Esophagus mucosa (tissue), 1 donor: ENCODE data around the gene PCA3. TPM values are rescaled to one million over a fixed set of nuclear protein-coding genes. Genes with fewer than 3 reads are reported as not detected.
"Not testable (repeated sequence)": the region's sequence is repeated elsewhere in the genome, so short reads cannot be mapped to it uniquely, and the experiment has no call there.

Experiments
- ATAC-seq: fragments of 200-7000 bp; cut with Tn5 transposase; one replicate; pipeline ENCODE4 v1.9.1; 2020
- total RNA-seq: library from RNA; stranded (reverse); gene quantifications from one replicate; pipeline ENCODE4 v1.2.4, GENCODE V29; 2023
- donor health status: DM: yes; HTN: yes; CAD: no.

The PCA3 gene
- not detected for total RNA-seq

DNA sequence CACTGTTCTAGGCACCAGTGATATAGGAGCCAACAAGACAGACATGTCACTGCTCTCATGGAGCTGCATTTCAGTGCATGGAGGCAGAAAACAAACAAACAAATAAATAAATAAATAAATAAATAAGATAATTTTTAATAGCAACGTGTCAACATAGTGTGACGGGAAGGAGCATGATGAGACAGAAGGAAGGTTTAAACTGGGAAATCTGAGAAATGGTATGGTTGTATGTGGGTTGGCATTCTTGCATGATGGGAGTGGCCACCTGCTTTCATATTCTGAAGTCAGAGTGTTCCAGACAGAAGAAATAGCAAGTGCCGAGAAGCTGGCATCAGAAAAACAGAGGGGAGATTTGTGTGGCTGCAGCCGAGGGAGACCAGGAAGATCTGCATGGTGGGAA is at the start of gene PCA3:
PCA3 (plus strand) TSS at position 301 of the 400 bp plus-strand sequence.
- ATAC-seq = no peak

DNA sequence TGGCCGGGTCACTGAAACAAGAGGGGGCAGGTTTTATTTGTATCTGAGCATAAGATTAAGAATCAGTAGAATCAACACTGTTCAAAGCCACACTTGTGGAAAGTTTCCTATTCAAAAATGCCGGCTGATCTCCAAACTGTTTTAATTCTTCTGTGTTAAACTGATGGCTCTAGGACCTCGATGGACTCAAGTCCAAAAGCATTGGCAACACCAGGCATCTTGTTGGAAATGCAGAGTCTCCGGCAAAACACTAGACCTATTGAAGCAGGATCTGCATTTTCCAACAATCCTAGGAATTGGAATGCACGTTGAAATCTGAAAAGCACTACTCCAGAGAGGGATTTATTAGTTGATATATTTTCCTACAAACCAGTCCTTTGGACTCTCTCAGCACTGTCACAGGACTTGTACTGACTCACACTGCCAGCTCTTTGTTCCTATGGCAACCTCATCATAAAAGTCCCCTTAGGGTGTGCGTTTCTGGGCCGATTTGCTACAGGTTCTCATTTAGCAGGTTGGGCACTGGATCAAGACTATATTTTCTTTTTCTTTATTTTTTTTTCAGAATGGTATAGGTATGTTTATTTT is 48.1 kb upstream of the PCA3 start:
- ATAC-seq = no peak

DNA sequence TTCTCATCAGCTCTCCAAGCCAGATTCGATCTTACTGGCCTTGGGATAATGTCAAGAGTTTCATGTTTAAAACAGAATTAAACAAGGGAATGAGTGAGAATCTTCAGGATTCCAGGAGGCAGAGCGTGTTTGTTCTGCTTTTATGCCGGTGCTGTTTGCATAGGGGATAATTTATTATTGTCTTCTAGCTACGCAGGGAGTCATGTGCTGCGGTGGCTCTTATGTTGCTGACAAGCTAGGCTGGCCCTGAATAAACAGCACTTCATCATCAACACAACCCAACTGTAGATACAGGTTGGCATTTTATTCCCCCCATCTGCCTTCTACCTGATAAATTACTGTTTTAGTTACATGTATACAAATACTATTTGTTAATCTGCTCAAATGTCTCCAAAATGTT is 47.1 kb upstream of the PCA3 start:
- ATAC-seq = no peak

DNA sequence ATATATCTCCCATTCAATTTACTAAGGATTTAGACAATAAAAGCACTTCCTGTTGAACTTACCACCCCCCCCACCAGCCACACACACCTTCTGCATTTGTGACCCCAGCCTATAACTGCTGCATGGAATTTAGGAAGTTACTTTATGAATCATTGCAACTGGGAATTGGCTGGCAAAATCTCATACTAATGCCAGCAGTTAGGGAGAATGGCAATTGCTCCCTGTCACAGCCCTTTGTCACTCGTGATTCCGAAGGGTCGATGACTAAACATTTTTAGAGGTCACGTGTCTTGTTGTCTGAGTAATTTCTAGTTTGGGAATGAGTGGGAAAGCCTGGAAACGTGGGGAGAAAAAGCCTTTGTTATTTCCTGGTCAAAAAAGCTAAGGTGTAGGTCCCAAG is 46.6 kb upstream of the PCA3 start:
- no peak for ATAC-seq

DNA sequence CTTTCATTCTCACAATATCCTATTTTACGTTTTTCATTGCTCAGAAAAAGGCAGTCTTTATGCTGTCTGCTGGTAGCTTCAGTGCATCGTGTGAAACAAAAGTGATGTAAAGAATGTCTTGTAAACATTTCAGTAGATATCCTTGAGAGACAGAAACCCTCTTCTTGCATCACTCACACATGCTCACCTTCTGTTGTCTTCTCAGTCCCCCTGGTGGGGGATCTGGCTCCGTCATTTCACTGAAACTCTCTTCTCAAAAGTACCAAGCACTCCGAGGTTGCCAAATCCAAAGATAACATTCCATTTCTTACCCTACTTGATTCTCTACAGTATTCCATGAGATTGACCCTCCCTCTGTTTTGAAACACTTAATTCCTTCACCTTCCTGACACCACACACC is 46.1 kb upstream of the PCA3 start:
- ATAC-seq = no peak

DNA sequence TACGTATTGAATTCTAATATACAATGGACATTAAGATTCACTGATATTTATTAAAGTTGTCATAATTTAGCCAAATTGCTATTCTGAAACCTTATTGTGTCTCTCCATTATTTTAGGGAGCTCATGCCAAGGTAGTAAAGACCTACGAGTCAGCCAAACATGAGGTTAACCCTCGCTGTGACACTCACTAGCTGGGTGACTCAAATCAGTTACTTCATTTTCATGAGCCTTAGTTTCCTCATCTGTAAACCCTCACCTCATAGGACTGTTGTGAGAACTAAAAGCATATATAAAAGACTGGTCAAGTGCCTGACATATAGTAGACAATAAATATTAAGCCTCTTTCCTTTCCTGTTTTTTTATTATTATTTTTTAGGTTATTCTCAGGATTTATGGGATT is 44.0 kb upstream of the PCA3 start:
- ATAC-seq = no peak

DNA sequence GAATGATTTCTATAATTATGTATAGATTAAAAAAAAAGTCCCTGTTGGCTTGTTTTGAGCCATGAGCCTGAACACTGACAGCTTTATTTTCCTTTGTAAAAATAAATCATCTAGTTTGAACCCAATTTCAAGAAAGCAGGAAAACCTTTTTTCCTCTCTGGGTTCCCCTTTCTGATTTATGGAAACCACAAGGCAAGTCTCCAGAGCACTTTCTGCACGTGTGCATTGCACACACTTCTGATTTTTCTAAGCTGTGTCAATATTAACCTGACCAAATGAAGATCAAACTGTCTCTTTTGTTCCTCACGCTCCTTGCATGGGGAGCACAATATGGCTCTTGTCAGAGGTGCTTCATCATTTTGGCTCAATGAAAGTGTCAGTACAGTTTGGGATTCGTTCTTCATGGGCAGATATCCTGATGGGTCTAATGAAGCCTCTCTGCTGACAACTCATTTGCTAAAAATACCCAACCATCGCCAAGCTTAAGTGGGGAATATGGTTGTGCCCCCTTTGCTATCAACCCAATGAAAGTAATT is 39.2 kb upstream of the PCA3 start:
- ATAC-seq = no peak

DNA sequence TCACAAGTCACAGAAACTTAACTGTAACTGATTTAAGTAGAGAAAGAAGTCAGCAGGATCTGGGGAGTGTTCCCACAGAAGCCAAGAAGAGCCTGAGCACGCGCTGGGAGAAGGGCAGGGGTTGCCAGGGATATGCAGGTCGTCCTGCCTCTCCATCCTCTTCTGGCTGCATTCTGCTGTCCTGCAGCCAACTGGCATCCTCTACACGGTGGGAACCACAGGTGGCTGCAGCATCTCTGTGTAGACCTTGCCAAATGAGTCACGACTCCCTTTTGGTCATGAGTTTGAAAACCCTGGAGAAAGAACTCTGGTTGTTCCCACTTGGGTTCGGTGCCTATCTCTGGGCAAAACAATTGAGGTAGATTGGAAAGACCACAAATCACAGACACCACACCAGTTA is 38.4 kb upstream of the PCA3 start:
- no peak for ATAC-seq

DNA sequence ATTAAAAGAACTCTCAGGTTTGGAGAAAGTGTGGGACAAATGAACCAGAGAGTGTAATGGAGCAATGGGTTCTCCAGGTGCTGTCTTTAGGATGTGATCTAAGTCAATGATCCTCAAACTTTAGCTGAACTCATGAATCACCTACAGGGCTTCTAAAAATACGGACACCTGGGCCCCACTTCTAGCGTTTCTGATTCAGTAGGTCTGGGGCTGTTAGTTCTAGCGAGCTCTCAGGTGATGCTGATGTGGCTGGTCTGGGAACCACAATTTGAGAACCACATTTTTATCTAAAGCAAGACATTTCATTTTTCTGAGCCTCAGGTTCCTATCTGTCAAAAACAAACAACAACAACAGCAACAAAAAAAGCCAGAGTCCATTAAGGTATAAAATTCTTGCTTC is 35.1 kb upstream of the PCA3 start:
- no peak for ATAC-seq

DNA sequence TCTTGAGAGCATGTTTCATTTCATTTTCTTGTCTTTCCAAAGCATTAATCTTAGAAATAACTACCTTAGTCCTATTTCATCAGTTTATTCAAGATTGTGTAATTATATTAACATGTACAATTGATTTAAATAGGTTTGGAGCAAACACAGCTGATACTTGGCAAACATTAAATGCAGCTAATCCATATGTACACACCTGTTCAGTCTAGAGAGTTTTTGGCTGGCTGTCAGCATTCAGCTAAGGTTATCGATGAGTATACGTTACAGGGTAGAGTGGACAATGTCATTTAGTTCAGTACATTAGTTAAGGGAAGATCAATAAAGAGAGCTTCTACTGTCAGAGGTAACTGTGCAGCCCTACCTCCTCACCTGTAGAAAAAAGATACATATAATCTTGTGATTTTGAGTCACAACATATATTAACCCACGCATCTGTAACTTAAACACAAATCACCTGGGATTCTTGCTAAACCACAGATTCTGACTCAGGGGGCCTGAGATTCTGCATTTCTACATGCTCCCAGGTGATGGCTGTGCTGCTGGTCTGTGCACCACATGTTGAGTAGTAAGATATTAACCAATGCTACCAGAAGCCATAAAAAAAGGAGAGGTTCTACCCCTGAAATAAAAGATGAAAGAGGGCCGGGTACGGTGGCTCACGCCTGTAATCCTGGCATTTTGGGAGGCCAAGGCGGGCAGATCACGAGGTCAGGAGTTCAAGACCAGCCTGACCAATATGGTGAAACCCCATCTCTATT is 34.1 kb upstream of the PCA3 start:
- no peak for ATAC-seq

DNA sequence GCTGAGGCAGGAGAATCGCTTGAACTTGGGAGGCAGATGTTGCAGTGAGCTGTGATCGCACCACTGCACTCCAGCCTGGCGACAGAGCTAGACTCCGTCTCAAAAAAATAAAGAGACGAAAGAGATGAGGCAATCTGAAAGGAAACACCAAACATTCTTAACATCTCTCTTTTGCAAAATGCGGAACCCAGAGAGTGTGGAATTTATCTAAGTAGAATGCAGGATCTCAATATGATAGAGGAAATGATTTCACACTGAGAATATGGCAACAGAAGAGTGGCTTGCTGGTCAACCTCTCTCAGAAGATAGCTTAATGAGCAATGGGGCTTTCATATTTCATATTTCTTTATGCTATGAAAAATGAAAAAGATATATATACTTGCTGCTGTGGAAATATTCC is 33.4 kb upstream of the PCA3 start:
- ATAC-seq = no peak

DNA sequence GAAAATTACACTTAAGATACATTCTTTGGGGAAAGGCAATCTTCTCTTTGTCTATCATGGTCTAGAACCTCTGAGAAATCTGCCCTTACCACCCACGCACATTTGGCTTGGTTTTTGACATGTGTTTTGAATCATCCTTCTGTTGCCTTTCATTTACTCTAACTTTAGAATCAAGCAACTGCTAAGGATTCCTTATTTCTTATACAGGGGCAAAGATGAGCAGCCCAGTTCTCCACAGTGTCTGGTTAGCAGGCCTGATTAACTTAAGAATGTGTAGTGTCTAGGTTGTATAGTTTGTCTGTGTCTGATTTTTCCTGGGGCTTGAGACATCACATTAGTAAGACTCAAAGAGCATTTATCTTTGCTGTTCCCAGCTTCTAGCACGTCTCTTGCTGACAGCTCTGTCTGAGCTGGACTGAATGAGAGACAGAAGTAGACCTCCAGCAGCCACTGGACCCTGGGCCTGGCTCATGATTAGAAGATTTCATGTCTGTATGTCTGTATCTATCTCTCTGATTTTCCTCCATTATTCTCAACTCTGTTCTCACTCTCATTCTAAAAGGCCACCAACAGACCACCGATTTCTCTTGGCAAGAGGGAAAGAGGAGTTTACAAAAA is 31.8 kb upstream of the PCA3 start:
- no peak for ATAC-seq

DNA sequence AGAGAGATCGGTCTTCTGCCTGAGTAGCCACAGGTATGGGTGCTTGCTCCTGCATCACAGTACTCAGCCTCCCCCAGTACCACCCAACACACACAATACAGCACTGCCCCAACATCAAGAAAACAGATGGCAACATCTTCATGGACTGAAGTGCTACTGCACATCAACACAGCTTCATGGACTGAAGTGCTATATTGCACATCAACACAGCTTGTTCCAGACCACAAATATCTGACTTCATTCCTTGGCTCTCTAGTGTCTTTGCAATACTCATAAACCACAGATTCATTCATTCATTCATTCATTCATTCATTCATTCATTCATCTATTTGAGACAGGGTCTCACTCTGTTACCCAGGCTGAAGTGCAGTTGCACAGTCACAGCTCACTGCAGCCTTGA is 31.1 kb upstream of the PCA3 start:
- ATAC-seq = no peak

DNA sequence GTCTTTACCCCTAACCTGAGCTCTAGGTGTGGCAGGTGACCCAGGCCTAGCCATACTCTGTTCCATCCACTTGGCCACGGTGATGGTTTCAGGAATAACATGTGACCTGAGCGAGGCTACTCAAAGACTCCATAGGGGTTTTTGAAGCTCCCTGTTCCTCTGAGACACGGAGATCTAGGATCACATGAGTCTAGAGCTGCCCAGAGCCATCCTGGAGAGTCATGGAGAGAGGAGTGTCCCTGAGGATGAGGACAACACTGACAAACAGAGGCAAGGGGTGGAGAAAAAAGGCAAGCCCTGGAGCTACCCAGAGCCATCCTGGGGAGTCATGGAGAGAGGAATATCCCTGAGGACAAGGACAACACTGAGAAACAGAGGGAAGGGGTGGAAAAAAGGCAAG is 29.5 kb upstream of the PCA3 start:
- no peak for ATAC-seq

DNA sequence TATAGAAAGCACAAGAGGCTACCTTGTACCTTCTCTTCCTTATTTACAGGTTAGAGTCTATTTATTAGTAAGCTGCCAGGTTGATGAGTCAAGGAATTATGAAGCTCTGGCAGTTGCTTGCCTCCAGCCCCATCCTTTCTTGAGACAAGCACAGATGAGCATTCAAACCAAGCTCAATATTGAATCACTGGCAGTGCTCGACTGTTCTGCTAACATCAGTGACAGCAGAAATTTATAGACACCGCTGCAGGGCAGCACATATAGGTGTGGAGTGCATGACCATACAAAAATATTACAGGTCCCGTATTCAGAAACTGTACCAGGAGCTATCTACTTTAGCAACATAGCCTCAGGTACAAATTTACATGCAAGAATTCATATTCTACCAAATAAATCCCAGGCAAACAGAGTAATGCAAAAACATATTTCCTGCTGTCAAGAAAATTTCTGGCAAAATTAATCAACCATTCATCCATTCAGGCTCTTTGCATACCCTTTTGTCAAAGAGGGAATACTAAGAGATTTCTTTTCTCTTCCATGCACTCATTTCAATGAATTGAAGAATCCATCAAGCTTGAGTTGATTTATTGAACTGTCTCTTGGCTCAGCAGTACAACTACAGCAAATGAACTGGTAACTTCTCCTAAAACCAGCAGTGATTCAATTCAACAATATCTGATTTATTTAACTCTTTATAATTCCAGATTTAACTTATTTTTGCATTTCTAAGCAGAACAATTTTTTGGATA is 26.9 kb upstream of the PCA3 start:
- ATAC-seq = no peak

DNA sequence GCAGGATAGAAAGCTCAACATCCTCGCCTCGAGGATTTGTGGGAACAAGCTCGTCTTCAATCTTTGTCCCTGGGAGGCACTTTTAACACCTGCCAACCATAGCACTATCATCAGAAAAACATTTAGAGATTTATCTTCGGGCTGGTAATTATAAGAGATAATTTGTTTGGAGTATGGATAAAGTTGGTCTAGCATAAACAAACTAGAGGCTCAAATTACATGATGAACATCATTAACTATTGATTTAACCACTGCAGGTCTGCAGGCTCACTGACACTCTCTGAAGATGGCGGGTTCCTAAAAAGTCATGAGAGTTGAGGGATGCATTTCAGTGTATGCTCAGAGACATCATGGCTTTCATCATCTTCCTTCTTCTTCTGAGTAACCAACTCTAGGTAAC is 25.8 kb upstream of the PCA3 start:
- ATAC-seq = no peak

DNA sequence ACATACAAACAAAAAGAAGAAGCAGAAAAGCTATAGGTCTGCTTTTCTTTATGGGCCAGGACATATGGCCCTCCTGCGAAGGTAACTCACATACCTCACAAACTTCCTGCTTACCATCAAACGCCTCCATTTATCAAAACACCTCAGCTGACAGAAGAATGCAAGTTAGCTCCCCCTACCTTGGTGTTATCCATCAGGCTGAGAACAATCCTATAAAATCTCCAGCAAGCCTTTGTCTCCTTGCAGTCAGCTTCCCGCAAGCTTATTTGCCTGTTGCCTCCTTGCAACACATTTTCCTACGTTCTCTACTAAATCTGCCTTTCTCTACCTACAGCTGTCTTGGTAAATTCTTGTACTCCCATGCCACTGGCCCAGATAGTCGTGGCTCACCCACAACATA is 22.7 kb upstream of the PCA3 start:
- no peak for ATAC-seq

DNA sequence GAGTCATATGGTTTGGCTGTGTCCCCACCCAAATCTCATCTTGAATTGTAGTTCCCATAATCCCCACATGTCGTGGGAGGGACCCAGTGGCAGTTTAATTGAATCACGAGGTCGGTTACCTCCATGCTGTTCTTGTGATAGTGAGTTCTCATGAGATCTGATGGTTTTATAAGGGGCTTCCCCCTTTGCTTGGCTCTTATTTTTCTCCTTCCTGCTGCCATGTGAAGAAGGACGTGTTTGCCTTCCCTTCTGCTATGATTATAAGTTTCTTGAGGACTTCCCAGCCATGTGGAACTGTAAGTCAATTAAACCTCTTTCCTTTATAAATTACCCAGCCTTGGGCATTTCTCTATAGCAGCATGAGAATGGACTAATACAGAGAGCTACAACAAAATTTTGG is 21.3 kb upstream of the PCA3 start:
- not testable (repeated sequence) for ATAC-seq

DNA sequence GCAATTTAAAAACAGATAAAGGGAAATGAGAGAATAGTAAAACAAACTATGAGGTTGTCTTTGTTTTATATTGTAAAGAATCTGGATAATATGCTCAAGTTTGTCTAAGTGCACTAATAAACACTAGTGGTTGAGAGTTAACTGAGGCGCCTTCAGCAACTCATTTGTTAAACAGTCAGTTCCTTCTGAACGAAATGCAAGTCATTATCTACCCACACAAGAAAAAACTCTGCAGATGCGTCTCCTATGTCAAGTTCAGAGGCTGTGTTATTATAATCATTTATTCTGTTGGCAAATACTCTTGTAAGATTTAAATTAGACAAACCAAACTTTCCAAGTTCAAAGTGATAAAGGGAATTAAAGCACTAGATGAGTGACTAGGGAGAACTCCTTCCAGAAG is 20.3 kb upstream of the PCA3 start:
- ATAC-seq = no peak

DNA sequence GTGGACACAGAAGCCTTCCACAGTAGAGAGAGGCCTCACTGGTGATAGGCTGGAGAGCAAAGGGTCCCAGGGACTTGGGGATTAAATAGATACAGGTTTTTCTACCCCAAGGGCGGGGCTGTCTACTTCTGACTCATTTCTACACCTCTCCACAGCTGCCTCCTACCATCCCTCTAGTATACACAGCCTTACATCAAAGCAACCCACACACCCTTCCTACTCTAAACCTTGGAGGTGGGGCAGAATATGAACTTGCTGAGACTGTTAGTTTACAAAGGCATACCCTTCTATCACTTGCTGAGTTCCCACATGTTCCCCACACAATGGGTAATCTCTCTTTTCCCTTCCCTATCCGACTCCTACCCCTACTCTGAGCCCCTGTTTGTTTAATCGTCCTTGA is 19.9 kb upstream of the PCA3 start:
- peak; percentile 23 for ATAC-seq

DNA sequence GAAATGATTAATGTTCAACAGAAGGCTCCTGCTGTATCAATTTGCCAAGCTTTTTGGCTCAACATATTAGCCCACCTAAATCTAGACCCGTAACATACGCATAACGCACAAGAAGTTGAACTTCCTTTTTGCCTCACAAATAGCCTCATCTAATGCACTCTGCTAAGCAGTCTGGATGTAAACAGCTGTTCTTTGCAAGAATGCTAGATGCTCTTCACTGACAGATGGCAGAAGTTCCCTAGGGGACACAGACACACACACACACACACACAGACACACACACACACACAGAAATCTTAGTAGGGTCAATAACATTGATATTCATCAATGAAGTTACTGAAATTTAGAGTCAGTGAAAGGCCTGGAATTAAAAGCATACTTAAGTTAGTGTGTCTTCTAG is 13.2 kb upstream of the PCA3 start:
- ATAC-seq = no peak

DNA sequence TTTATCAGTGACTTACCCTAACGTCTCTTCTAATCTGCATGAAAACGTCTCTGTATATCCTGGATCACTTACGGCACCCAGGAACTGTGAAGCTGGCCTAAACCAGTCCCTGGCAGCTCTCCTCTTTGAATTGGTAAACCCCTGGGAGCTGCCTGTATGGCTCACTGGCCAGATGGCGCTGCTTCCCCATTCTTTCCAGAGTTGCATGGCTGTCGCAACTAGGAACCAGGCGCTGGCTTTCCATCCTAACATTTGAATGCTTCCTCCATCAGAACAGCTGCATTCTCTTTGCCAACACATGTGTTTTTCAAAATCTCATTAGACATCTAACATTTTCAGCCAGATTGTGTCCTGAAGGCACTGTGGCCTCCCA is 8.0 kb upstream of the PCA3 start:
- no peak for ATAC-seq

DNA sequence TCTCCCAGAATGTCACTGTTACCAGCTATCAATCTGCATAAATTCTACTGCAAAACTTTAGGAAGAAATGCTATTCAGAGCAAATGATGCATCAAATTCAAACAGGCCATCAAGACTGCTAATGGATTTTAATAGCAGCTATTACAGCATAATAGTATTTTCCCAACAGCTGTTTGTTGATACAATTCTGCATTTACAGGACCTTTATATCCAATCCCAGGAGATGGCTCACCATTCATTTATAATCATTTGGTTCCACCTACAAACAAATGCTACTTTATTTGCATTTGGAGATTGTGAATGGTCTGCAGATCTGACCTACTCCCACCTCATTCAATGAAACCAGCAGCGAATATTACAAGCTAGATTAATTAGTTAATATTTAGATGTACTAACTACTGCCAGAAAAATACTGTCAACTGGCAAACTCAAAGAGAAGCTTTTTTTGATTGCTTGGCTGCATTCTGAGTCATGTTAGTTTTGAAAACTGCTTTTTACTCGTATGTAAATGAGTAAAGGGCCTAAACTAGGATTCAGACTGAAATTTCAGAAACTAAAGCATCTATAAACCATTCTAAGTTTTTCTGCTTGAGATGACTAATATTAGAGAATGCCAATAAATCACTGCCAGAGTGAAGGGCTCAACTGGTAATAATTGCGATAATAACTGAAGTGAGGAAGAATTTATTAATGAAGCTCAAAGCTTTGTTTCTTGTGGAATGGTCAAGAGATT is 7.1 kb upstream of the PCA3 start:
- no peak for ATAC-seq
